Measurements from ENCODE around the gene WDR81. TPM values are rescaled to one million over a fixed set of nuclear protein-coding genes. Genes with fewer than 3 reads are reported as not detected.

The WDR81 gene
- total and polyA plus RNA-seq, 2 donors (not counting 3 experiments of a cell fraction or from before 2014, with no cell fraction given) = 10.4 to 17.3 TPM

GRCh38 chr17:1727258-1727789, 2.8 kb downstream of the WDR81 start:
- no peaks in the 10 kb centered on the region for H4K20me1 ChIP-seq (replicated peaks; ENCODE audit: control insufficient read depth, extremely low read depth, insufficient read depth, low read length)
- H3K79me2 ChIP-seq (ENCODE audit: control insufficient read depth, insufficient read depth, low read length) = peaks cover 2% of the 10 kb centered on the region
- H3K9me3 ChIP-seq (replicated peaks; ENCODE audit: control insufficient read depth, insufficient read depth, low read length) = no peaks in the 10 kb centered on the region
- no peak overlapping the region for H3K27ac ChIP-seq (ENCODE audit: insufficient read depth, low read depth, low read length)
- H3K9me1 ChIP-seq (replicated peaks; ENCODE audit: control insufficient read depth, extremely low read depth, insufficient read depth, low read length) = no peaks in the 10 kb centered on the region
- H3K4me2 ChIP-seq (ENCODE audit: insufficient read depth, low read length) = no peak overlapping the region
- no peaks in the 10 kb centered on the region for H3K27me3 ChIP-seq (ENCODE audit: control insufficient read depth in 2 of 2, insufficient read depth in 2 of 2, low read length in 2 of 2)
- H3K4me3 ChIP-seq (replicated peaks in 1 of 3; ENCODE audit: insufficient read depth in 1 of 3, low read depth in 1 of 3, low read length in 3 of 3) = no peak overlapping the region
- DNase-seq (ENCODE audit: low read depth, low spot score) = no peak
- no peak overlapping the region for H3K9ac ChIP-seq (replicated peaks; ENCODE audit: extremely low read depth, insufficient read depth, low read length)
- H3K36me3 ChIP-seq (ENCODE audit: control insufficient read depth in 2 of 2, extremely low read depth in 1 of 2, insufficient read depth in 2 of 2, low read length in 2 of 2) = peaks cover 0 to 3% of the 10 kb centered on the region in 2 experiments
- peaks cover 7% of the 10 kb centered on the region for H3K4me1 ChIP-seq (ENCODE audit: control insufficient read depth, extremely low read depth, insufficient read depth, low read length)
- dilution Hi-C loops (cut with MboI; ENCODE audit: extremely low pct_ligation_motif_present, low sequenced_read_pairs) (no loop called here), intact Hi-C loops (cut with micrococcal nuclease) (no loop called here)
- ChIA-PET POLR2A (interaction anchor here (1.1 kb wide), 1 partner anchor 11 kb away, joined by 6 read pairs; no protein-coding TSS in a partner anchor), CTCF (interaction anchor here (1.1 to 12.8 kb wide), 3 partner anchors 42 to 58 kb away, joined by 3 to 262 read pairs (median 3); no protein-coding TSS in a partner anchor)
- no TSS peak for BruUV-seq (replicated peaks)
- FAIRE-seq = no peak
- TF ChIP-seq POLR2AphosphoS5 (IDR thresholded peaks at IDR 0.05; ENCODE audit: insufficient read depth, low read depth, low read length) (no peak), POLR2A (IDR thresholded peaks at IDR 0.05; ENCODE audit: low read depth, low read length) (no peak), GATA2 (IDR thresholded peaks at IDR 0.05; ENCODE audit: insufficient read depth, insufficient read length, low read depth, low read length) (no peak), CTCF (IDR thresholded peaks at IDR 0.05; ENCODE audit: extremely low read depth in 1 of 2, insufficient read depth in 1 of 2, low read depth in 1 of 2, low read length in 2 of 2) (no peak)
- TF ChIP-seq, protein P1, sequence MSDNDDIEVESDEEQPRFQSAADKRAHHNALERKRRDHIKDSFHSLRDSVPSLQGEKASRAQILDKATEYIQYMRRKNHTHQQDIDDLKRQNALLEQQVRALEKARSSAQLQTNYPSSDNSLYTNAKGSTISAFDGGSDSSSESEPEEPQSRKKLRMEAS (IDR thresholded peaks at IDR 0.05; ENCODE audit: insufficient read depth, insufficient read length) = no peak
- no peak overlapping the region for H2AFZ ChIP-seq (ENCODE audit: low read depth, low read length)

All from endothelial cell of umbilical vein (primary cell).